GM21526 (cell line): ENCODE data around the gene ZBTB7A.

Source experiments
- ATAC-seq: cut with Tn5 transposase; IDR thresholded peaks from one replicate; pipeline ENCODE4 v1.9.1; 2021; ENCODE audit warnings: moderate library complexity; ENCODE audit not compliant: unreplicated experiment, low FRiP score

ZBTB7A gene

DNA sequence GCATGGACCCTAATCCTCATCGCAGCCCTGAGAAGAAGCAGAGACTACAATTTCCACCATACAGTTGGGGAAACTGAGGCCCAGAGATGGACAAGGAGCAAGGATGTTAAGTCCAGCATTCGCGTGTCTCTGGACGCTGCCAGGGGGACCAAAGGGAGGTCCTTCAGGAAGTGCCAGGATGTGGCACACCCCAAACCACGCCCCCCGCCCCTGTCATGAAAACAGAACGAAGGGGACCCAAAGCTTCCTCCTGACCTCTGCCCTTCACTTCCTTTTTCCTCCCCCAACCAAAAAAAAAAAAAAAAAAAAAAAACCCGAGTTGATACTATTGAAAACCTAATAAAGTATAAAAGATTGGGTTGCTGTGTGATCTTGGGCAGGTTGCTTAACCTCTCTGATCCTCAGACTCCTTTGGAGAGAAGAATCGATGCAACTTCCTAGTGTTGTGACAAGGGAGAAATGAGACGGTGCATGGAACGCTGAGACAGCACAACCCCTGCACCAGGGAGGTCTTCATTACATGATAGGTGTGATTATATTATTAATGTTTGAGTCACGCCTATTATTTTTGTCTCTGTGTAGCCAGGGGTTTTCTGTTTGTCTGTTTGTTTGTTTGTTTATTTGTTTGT, 2.7 kb upstream of the ZBTB7A start:
- ATAC-seq = no peak

DNA sequence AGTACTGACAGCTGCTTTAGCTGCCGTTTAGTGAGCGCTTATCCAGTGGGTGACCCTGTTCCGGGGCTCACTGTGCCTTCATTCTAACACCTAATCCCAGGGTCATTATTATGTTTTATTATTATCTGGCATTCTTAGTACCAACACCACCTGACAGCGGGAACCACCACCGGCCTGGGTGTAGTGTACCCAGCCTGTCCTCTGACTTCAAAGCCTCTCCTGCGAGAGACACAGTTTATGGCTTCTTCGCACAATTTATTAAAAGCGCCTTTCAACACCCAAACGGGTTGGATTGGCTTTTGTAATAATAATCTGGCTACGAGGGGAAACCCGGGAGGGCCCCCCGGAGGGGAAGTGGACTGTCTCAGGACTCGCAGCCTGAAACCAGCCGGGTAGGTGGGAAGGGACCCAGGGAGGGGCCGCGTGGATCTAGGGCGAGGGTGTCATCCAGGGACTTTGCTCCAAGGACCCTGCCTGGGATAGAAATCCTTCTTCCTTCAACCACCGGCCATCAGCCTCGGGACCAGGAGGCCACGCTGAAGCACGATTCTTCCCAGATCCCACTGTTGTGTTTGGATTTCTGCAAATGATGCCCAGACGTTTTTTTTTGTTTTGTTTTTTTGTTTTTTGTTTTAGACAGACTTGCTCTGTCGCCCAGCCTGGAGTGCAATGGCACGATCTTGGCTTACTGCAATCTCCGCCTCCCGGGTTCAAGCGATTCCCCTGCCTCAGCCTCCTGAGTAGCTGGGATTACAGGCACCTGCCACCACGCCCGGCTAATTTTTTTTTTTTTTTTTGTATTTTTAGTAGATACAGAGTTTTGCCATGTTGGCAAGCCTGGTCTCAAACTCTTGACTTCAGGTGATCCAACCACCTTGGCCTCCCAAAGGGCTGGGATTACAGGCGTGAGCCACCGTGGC, 1.6 kb upstream of the ZBTB7A start:
- no peak for ATAC-seq

DNA sequence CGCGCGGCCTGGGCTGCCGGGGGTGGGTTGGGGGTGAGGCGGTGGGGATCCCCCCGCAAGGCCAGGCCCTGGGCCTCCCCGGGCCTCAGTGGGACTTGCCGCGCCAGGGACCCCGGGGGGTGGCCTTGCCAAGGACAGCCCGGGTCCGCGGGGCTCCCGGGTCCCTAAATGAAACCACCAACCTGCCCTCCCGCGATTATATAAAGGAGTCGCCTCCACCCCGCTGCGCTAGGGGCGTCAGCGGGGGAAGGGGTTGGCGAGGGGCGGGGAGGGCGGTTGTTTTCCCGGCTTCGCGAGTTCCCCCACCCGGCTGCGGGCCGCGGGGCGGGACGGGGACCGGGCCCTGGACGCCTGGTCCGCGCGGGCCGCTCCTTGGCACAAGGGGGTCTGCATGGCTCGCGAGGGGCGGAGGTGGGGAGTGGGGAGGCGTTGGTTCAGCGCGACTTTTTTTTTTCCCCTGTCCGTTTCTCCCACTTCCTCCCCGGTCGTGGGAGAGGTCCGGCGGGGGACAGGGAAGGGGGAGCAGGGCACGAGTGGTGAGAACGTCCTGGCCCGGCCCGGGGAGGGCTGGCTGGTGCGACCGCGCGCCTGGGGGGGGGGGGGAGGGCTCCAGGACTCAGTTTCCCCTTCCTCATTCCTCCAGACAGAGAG, 822 bp upstream of the ZBTB7A start:
- no peak for ATAC-seq

DNA sequence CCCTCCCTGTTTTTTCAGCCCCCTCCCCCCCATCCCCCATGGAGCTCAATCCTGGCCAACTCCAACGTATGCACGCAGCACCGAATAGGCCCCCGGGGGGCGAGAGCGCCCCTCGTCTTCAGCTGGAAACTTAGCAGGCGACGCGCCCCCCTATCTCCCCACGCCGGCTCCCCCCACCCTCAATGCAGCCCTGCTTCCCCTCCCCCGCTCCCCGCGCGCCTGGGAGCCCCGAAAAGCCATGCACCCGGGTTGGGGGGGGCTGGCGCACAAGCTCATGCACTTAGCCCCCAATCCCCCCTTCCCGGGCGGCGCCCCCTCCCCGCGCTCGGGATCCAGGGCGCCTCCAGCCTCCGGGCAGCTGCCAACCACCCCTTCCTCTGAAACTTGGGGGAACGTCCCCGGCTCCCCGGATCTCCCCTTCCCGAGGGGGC, 508 bp downstream of the ZBTB7A start:
- ATAC-seq = no peak

DNA sequence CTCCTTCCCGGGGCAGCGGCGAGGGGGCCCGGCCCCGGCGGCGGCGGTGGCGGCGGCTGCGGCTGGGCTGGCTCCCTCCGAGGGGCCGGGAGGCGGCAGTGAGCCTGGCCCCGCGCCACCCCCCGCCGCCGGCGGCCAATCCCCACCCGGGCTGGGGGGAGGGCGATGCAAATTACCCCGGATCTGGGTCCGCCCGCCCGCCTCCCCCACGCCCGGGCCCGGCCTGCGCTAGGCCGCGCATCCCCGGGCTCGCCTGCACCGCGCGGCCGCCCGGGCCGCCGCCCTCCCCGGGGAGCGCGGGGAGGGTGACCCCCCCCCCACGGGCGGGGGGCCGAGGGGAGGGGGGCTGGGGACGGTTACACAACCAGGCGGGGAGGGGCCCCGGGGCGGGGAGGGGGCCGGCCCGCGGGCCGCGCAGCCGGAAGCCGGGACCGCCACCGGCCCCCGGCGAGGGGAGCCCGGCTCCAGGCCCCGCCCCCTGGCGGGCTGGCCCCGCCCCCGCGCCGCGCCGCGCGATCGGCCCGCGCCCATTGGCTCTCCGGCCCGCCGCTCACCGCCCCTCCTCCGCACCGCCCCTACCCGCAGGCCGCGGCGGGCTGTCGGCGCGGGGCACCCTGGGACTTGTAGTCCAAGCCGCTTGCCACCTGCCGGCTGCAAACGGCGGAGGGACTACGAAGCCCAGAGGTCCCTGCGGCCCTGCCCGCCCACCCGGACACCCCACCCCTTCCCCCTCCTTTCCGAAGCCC, 1.1 kb downstream of the ZBTB7A start:
- ATAC-seq = peak; percentile 57

DNA sequence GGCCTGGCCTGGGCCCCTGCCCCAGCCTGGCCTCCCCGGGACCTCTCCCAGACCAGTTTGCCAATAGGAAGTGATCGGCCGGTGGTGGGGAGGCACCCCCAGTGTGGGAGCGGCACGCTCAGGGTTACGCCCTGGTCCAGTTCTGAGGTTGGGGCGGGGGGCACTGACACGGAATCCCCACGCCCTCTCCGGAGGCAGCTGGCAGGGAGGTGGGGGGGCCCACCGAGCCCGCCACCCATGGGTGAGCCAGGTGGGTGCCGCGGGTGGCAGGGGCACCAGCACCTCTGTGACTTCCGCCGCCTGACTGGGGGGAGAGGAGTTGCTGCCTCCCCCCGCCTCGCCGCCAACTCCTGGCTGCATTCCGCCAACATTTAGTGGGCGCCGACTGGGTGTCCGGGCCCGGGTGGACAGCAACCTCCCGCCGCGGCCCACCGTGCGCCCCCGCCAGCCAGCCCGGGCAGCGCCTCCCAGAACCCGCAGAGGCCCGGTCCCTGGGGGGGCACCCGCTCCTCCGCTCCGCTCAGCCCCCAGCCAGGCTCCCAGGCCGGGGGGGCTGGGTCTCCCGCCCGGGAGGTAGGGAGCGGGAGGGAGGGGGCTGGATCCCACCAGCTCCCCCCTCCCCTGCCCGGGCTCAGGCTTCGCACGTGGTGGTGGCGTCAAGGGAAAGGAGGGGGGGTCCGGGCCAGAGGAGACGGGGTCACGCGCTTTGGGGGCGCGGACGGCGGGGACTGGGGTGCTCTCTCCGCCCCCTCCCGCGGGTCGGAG, 2.0 kb downstream of the ZBTB7A start:
- ATAC-seq = no peak

DNA sequence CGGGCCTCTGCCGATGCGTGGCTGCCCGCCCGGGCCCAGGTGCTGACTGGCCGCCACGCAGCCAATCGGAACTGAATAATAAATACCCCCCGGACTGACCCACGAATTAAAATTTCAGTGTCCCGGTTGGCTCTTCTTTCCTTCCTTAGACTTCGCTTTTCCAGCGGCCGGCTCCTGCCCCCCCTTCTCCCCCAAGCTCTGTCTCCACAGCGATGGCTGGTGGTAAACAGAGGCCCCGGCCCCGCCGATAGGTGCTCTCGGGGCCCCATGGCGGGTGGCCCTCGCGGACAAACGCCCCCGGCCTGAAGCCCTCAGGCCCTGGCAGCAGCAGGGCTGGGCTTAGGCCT, 2.6 kb downstream of the ZBTB7A start:
- ATAC-seq = no peak

DNA sequence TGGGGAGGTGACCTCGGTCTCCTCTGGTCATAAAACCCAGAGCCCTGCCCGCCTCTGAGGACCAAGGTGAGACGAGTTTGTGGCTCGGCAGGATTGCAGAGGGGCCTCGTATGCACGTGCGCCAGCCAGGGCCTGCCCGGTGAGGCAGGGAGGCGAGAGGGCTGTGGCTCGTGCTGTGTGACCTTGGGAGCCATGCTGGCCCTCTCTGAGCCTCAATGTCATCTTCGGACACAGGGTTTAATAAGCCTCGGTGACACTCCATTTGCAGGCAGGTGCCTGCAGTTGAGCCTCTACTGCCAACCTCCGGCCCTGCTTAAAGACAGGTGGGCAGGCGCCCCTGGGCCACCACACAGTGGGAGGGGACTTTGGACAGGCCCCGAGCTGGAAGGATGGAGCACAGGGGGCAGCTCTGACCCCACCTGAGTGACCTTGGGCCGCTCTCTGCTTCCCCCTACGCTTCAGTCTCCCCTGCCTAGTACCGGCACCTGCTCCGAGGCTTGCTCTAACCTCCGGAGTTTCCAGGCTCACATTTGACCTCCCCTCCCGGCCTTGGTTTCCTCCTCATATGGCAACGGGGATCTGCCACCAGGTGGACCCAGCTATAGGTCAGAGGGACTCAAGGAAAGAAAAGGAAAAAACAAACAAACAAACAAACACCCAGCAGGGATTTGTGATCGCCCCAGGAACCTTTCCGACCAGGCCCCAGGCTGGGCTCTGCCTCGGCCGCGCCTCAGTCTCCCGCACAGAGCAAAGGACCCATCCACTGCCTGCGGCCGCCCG, 3.1 kb downstream of the ZBTB7A start:
- no peak for ATAC-seq

DNA sequence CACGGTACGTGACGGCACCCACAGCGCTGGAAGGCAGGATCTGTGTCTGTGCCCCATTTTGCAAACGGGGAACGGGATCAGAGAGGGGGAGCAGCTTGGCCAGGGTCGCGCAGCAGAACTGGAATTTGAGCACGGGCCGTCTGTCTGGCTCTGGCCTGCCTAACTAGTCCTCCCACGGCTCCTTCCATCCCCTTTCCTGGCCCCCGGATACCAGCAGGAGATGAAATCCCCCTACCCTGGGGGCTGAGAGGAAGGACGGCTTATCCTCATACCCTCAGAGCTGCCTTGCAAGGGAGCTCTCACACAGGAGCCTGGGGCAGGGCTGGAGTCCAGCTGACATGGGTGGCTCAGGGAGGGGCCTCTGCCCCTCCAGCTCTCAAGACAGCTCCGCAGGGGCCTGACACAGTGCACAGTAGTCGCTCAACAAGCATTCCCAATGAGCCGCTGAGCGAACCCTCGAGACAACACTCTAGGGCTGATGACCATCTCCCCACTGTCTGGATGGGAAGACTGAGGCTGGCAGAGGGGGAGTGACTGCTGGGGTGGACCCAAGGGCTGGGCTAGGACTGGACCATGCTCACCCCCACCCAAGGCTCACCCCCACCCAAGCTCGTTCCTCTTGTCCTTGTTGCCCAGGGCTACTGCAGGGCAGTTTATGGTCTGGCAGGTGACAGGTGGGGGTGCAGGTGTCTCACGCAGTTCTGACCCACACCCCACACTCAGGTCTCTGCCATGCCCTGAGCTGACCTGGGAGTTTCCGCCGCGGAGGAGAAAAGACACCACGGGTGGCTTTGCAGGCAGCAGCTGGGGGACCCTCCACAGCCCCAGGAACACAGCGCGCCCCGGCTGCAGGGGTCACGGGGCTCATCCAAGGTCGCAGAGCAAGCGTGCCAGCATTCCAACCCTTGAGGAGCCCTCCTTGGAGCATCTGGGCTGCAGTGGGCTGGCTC, 4.0 kb downstream of the ZBTB7A start:
- no peak for ATAC-seq

DNA sequence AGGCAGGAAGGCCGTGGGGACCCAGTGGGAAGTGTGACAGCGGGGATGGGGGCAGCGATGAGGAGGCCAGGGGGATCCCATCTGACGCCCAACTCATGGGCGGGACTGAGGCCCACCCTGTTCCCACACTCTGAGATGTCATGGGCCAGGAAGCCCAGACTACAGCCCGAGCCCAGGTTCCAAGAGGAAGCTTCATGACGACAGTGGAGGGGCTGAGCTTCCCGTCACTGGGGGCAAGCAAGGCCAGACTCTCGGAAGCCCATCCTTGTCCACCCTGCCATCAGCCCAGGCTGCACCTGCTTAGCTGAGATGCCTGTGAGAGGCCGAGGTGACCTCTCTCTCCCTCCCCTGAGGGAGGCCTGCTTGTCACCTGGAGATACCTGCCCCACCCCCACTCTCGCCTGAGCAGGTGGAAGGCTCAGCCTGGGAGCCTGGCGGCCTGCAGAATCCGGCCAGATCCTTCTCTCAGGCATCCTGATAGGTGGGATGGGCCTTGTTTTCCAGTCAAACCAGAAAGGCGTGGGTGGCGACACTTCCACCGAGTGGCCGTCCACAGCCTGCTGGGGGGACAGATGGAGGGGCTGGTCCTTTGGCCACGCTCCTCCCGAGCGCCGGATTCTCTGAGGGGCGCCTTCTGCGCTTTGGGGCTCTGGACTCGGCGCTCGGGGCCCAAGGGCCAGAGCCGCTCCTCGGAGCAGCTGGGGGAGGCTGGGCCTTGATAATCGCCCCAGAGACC, 4.8 kb downstream of the ZBTB7A start:
- ATAC-seq = no peak

DNA sequence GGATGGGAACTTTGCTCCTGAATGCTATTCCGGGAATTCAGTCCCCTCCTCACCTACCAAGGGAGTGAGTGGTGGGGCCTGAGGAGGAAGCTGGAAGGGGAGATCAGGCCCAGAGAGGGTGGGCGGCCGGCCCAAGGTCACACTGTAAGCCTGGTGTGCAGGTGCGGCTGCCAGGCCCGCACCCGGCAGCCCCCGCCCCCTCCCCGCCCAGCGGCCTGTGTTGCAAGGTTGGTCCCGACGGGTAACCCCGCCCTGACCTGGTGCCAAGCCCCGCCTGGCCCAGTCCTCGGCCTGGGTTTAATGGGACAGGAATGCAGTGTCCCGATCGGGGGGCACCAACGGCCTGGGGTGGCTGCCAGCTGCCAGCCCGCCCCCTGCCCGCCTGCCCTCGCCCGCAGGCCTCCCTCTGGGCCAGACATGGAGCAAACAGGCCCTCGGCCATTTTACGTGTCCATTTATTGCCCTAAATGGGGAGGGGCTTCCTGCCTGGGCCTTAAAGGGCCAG, 5.5 kb downstream of the ZBTB7A start:
- no peak for ATAC-seq

DNA sequence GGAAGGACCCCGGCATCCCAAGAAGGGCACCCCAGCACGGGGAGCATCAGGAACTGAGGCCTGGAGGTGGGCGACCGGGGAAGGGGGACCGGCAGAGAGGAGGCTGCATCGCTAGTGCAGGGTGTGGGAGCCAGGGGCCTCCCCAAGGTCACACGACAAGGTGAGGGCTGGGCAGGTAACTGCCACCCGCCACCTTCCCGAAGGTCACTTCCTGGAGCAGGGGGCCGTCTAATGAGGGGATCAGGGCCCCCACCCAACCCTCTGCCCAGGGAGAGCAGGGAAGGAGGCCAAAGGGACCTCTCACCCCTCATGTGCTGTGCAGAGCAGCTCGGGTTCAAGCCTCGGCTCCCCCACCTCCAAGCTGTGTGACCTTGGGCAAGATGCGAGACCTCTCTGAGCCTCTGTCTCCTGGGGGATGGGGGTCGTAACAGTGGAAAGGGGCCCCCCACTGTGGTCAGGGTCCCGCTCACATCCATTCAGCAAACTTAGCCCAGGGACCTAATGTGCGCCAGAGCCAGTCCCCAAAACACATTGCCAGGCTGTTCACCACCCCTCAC, 6.0 kb downstream of the ZBTB7A start:
- no peak for ATAC-seq

DNA sequence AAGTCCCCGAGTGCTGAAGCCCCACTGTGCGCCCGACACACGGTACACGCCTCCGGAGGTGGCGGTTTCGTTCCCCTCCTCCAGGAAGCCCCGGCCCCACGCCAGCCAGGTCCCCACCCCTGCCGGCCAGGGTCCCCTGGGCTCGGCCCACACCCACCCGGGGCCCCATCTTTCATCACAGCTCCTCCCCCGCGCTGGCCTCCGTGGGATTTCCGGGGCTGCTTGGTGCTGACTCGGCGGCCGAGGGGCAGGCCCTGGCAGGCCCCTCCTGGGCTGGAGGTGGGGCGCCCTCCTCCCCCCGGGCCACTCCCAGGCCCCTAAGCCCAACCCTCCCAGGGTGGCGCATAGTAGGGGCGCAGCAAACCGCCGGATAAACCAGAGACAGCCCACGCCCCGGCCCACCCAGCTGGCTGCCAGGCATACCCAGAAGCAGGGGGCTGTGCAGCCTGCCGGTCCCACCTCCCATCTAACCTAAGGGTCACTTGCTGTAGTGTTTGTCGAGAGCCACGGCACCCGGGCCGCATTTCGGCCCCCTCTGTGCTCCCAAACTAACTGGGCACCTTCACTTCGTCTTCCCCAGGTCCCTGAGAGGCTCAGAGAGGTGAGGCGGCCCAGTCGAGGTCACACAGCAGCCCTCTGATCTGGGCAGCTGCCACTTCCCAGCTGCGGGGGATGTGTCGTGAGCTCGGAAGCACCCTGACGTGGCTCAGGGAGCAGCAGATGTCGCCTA, 6.6 kb downstream of the ZBTB7A start:
- no peak for ATAC-seq

DNA sequence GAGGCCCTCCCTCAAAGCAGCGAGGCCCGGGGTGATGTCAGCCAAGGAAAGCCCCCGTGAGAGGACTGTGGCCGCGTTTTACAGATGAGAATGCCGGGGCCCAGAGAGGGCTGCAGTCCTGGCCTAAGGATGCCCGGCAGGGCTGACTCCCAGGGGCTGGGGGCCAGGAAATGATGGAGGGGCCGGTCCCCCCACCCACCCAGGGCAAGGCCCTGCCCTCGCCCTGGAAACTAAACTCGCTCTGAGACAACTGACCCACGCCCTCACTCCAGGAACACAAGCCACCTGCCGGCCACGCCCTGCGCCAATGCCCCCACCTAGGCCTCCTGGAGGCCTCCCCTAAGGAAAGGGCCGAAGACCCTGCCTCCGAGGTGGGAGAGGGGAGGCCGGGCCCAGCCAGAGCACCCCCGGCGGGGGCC, 7.2 kb downstream of the ZBTB7A start:
- ATAC-seq = no peak

DNA sequence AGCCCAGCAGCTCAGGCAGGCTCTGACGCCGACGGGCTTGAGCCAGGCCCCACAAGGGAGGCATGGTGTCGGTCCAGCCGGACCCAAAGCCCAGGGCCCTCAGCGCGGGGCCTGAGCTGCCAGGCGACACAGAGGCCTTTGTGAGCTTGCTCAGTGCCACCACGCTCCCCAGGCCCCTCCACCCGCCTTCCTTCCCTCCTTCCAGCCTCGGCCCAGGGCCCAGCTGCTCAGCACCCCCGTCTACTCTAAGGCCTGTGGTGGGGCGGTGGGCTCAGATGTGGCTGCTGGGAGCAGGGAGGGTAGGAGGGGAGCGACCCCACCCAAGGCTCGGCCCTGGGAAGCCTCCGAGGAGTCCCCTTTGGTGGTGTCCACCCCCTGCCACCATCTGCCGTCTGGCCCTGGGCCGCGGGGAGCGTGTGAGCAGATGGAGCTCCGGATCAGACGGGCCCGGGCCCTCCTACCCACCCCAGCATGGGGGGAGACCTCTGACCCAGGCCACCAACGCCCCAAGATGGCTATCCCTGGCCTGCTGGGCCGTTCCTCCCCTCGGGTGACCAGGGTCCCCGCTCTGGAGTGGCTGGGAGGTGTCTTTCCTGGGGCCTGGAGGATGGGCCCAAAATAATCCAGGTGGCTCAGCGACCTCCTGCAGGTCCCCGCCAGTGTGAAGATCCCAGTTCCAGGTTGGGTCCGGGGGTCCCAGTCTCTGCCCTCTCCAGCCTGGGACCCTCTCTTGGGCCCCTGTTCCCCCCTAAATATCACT, 7.8 kb downstream of the ZBTB7A start:
- no peak for ATAC-seq
